Measurements from ENCODE around the gene INHBE. TPM values are rescaled to one million over a fixed set of nuclear protein-coding genes. Genes with fewer than 3 reads are reported as not detected.
"Not testable (repeated sequence)": the region's sequence is repeated elsewhere in the genome, so short reads cannot be mapped to it uniquely, and the experiment has no call there.

Gene INHBE

GRCh38 chr12:57502311-57502969, 47.3 kb downstream of the INHBE start:
- H4K5ac ChIP-seq (ENCODE audit: low read length); H3K79me2 ChIP-seq (ENCODE audit: control insufficient read depth, insufficient read depth, low read length); H2BK120ac ChIP-seq (ENCODE audit: low read depth, low read length); H3K56ac ChIP-seq (ENCODE audit: low read length); DNase-seq; H2BK15ac ChIP-seq (replicated peaks; ENCODE audit: low read depth); H3K4me3 ChIP-seq (ENCODE audit: low read length); H3K4me2 ChIP-seq (ENCODE audit: low read length); H3K4me1 ChIP-seq (ENCODE audit: control insufficient read depth, low read depth, low read length); H3K27me3 ChIP-seq (ENCODE audit: insufficient read depth, low read length, poor library complexity); H2AK5ac ChIP-seq (ENCODE audit: low read length); H3K27ac ChIP-seq (ENCODE audit: low read depth, low read length); H4K8ac ChIP-seq (ENCODE audit: low read depth, low read length); H3K79me1 ChIP-seq (ENCODE audit: low read length); H2BK5ac ChIP-seq (ENCODE audit: low read length); H3K4ac ChIP-seq (ENCODE audit: low read depth, low read length); H3K9ac ChIP-seq (ENCODE audit: low read length); H3K23ac ChIP-seq (ENCODE audit: low read length); H3K18ac ChIP-seq (ENCODE audit: low read length): not testable (repeated sequence)
- no CpG with 5 or more reads among the region's 22 CpGs for WGBS (ENCODE audit: extremely low coverage, insufficient coverage, low lambda C conversion rate)
- peaks cover 28% of the 10 kb centered on the region for H3K36me3 ChIP-seq (ENCODE audit: control insufficient read depth, insufficient read depth, low read length)

- not testable (repeated sequence) for H3K4me2 ChIP-seq (ENCODE audit: low read length); H2BK15ac ChIP-seq (replicated peaks; ENCODE audit: low read depth); H2AK5ac ChIP-seq (ENCODE audit: low read length); H3K79me1 ChIP-seq (ENCODE audit: low read length); H2BK5ac ChIP-seq (ENCODE audit: low read length); H3K4me1 ChIP-seq (ENCODE audit: control insufficient read depth, low read depth, low read length); H3K27me3 ChIP-seq (ENCODE audit: insufficient read depth, low read length, poor library complexity); H4K8ac ChIP-seq (ENCODE audit: low read depth, low read length); H3K18ac ChIP-seq (ENCODE audit: low read length); H3K23ac ChIP-seq (ENCODE audit: low read length); H2BK120ac ChIP-seq (ENCODE audit: low read depth, low read length); H3K4ac ChIP-seq (ENCODE audit: low read depth, low read length); H3K9ac ChIP-seq (ENCODE audit: low read length); H4K5ac ChIP-seq (ENCODE audit: low read length); DNase-seq; H3K4me3 ChIP-seq (ENCODE audit: low read length); H3K56ac ChIP-seq (ENCODE audit: low read length); H3K79me2 ChIP-seq (ENCODE audit: control insufficient read depth, insufficient read depth, low read length); H3K27ac ChIP-seq (ENCODE audit: low read depth, low read length)
- WGBS (ENCODE audit: extremely low coverage, insufficient coverage, low lambda C conversion rate), result no CpG with 5 or more reads among the region's 4 CpGs
- H3K36me3 ChIP-seq (ENCODE audit: control insufficient read depth, insufficient read depth, low read length), result peaks cover 16% of the 10 kb centered on the region
These were observed 51.4 kb downstream of the INHBE start for GRCh38 chr12:57506541-57506940.

Small RNAs within 50 kb of the gene (small RNA-seq; reads per million reads assigned to genes)
- not detected for gene RNU6-879P (ENCODE audit: insufficient read depth)

All from mesendoderm (in vitro differentiated cells).